Common myeloid progenitor, CD34-positive (primary cell): ENCODE results near the gene CHAC1.

ENCODE experiments used
- CTCF ChIA-PET: fragments of 350-600 bp; sonication (Branson Sonifier 250); formaldehyde crosslinking; loops from one replicate; lab custom pipeline; 2021; ENCODE audit warnings: antibody characterized with exemption; lab: Charles Lee
- POLR2A ChIA-PET: fragments of 350-600 bp; sonication (Branson Sonifier 250); formaldehyde crosslinking; loops from one replicate; lab custom pipeline; 2021; ENCODE audit warnings: antibody characterized with exemption; lab: Charles Lee
- DNase-seq, 3 donors: peaks; one replicate each; pipeline versions ENCODE4 v3.0.0 to v3.0.0-alpha.2; 2013
- H3K27ac ChIP-seq, 2 experiments: 1 replicate in 1 of 2; 2 replicates in 1 of 2; pipeline ENCODE4 v1.7.0; 2013; ENCODE audit warnings: inconsistent platforms in 2 of 2, low read length in 2 of 2, mild to moderate bottlenecking in 2 of 2, low read depth in 1 of 2, moderate library complexity in 1 of 2; ENCODE audit not compliant: severe bottlenecking in 2 of 2, insufficient read depth in 1 of 2, poor library complexity in 1 of 2
- H3K27me3 ChIP-seq, 5 experiments: replicated peaks in 2 of 5; 1 replicate in 3 of 5; 2 replicates in 2 of 5; pipeline versions ENCODE4 v1.6.1 to v1.7.0; 2013; ENCODE audit warnings: low read length in 4 of 5, mild to moderate bottlenecking in 2 of 5, moderate library complexity in 2 of 5, inconsistent platforms in 1 of 5; ENCODE audit not compliant: insufficient read depth in 5 of 5, control insufficient read depth in 4 of 5
- H3K36me3 ChIP-seq, 4 experiments: 1 replicate in 2 of 4; 2 replicates in 2 of 4; pipeline versions ENCODE4 v1.6.1 to v1.7.0; 2013; ENCODE audit warnings: low read length in 3 of 4, control low read depth in 1 of 4, mild to moderate bottlenecking in 1 of 4; ENCODE audit not compliant: control insufficient read depth in 4 of 4, insufficient read depth in 4 of 4
- H3K4me1 ChIP-seq, 4 experiments: 1 replicate in 3 of 4; 2 replicates in 1 of 4; pipeline versions ENCODE4 v1.6.1 to v1.7.1; 2013; ENCODE audit warnings: low read length in 3 of 4, mild to moderate bottlenecking in 3 of 4, control low read depth in 1 of 4, inconsistent platforms in 1 of 4, moderate library complexity in 1 of 4; ENCODE audit not compliant: control insufficient read depth in 4 of 4, insufficient read depth in 4 of 4; ENCODE audit errors: control extremely low read depth in 1 of 4
- H3K4me3 ChIP-seq, 7 experiments: 1 replicate in 4 of 7; 2 replicates in 3 of 7; pipeline versions ENCODE4 v1.5.1 to v1.7.0; 2013; ENCODE audit warnings: mild to moderate bottlenecking in 7 of 7, low read length in 6 of 7, moderate library complexity in 6 of 7, inconsistent platforms in 2 of 7, low read depth in 2 of 7, control low read depth in 1 of 7; ENCODE audit not compliant: insufficient read depth in 4 of 7, control insufficient read depth in 1 of 7; ENCODE audit errors: extremely low read depth in 1 of 7
- H3K9me3 ChIP-seq, 5 experiments: 1 replicate in 4 of 5; 2 replicates in 1 of 5; pipeline versions ENCODE4 v1.6.1 to v1.7.1; 2013; ENCODE audit warnings: low read length in 4 of 5, mild to moderate bottlenecking in 2 of 5, inconsistent platforms in 1 of 5, low read depth in 1 of 5, moderate library complexity in 1 of 5; ENCODE audit not compliant: control insufficient read depth in 4 of 5, insufficient read depth in 2 of 5; ENCODE audit errors: control extremely low read depth in 1 of 5
- whole genome bisulfite sequencing: methylation state at CpG from one replicate; pipeline ENCODE4 v1.1.5; 2013; ENCODE audit not compliant: insufficient coverage; 5-methylcytosine and 5-hydroxymethylcytosine counted together

The CHAC1 gene

GRCh38 chr15:40922608-40923005 lies 30.7 kb upstream of the CHAC1 start:
- CTCF ChIA-PET = interaction anchor here (1.6 to 2.2 kb wide), 2 partner anchors 8 to 19 kb away, joined by 8 read pairs; no protein-coding TSS in a partner anchor

GRCh38 chr15:40923551-40923950 lies 29.7 kb upstream of the CHAC1 start:
- CTCF ChIA-PET = interaction anchor here (1.3 to 2.2 kb wide), 6 partner anchors 8 to 19 kb away, joined by 3 to 10 read pairs (median 7); no protein-coding TSS in a partner anchor
- no peak overlapping the region for H3K4me3 ChIP-seq
- no peak overlapping the region for H3K27ac ChIP-seq
- no peaks in the 10 kb centered on the region for H3K36me3 ChIP-seq
- H3K9me3 ChIP-seq = no peaks in the 10 kb centered on the region
- DNase-seq = no peak
- H3K27me3 ChIP-seq = peaks cover 3 to 51% (median 23%) of the 10 kb centered on the region in 5 experiments
- 100% methylated on average over 6 of the region's 9 CpGs for WGBS
- peaks cover 4 to 34% (median 31%) of the 10 kb centered on the region in 4 experiments for H3K4me1 ChIP-seq
- POLR2A ChIA-PET = no interaction called here

More at GRCh38 chr15:40922608-40923005, 30.7 kb upstream of the CHAC1 start:
- WGBS = 84% methylated on average over 10 of the region's 10 CpGs
- peaks cover 3 to 42% (median 19%) of the 10 kb centered on the region in 5 experiments for H3K27me3 ChIP-seq
- H3K27ac ChIP-seq = no peak overlapping the region
- H3K4me3 ChIP-seq = no peak overlapping the region
- peaks cover 4 to 26% (median 23%) of the 10 kb centered on the region in 4 experiments for H3K4me1 ChIP-seq
- POLR2A ChIA-PET = no interaction called here
- H3K9me3 ChIP-seq = no peaks in the 10 kb centered on the region
- no peak for DNase-seq
- H3K36me3 ChIP-seq = no peaks in the 10 kb centered on the region

GRCh38 chr15:40925495-40925862 lies 27.8 kb upstream of the CHAC1 start:
- H3K4me3 ChIP-seq = peak overlapping the region in 2 of 7 experiments; percentile 43 to 58
- no peaks in the 10 kb centered on the region for H3K9me3 ChIP-seq
- peaks cover 6 to 54% (median 51%) of the 10 kb centered on the region in 4 experiments for H3K4me1 ChIP-seq
- no peak overlapping the region for H3K27ac ChIP-seq
- WGBS = 14% methylated on average over 19 of the region's 30 CpGs
- DNase-seq = peak in 1 of 3 donors; percentile 24
- ChIA-PET CTCF (interaction anchor here (0.6 to 8.1 kb wide), 5 partner anchors 10 to 50 kb away, joined by 3 to 71 read pairs (median 3); no protein-coding TSS in a partner anchor), POLR2A (no interaction called here)
- H3K27me3 ChIP-seq = peaks cover 3 to 71% (median 32%) of the 10 kb centered on the region in 5 experiments
- no peaks in the 10 kb centered on the region for H3K36me3 ChIP-seq

GRCh38 chr15:40925863-40926658 lies 27.2 kb upstream of the CHAC1 start:
- Histone ChIP-seq H3K27ac (no peak overlapping the region), H3K36me3 (no peaks in the 10 kb centered on the region), H3K4me1 (peaks cover 6 to 59% (median 57%) of the 10 kb centered on the region in 4 experiments), H3K9me3 (no peaks in the 10 kb centered on the region), H3K4me3 (peak overlapping the region in 5 of 7 experiments; percentile 15 to 59 (median 45)), H3K27me3 (peaks cover 3 to 76% (median 35%) of the 10 kb centered on the region in 5 experiments)
- under 1% methylated on average over 59 of the region's 61 CpGs for WGBS
- ChIA-PET CTCF (interaction anchor here (0.6 to 8.1 kb wide), 8 partner anchors 10 to 572 kb away, joined by 3 to 71 read pairs (median 4); no protein-coding TSS in a partner anchor), POLR2A (no interaction called here)
- DNase-seq = peak in 2 of 3 donors; percentile 70 to 82

GRCh38 chr15:40926659-40927494 lies 26.4 kb upstream of the CHAC1 start:
- peak in 1 of 3 donors; percentile 26 for DNase-seq
- peaks cover 6 to 64% (median 62%) of the 10 kb centered on the region in 4 experiments for H3K4me1 ChIP-seq
- 12% methylated on average over 25 of the region's 33 CpGs for WGBS
- peaks cover 3 to 85% (median 38%) of the 10 kb centered on the region in 5 experiments for H3K27me3 ChIP-seq
- H3K27ac ChIP-seq = no peak overlapping the region
- CTCF ChIA-PET = interaction anchor here (0.5 to 8.1 kb wide), 8 partner anchors 11 to 571 kb away, joined by 3 to 71 read pairs (median 4); no protein-coding TSS in a partner anchor
- H3K36me3 ChIP-seq = no peaks in the 10 kb centered on the region
- no peaks in the 10 kb centered on the region for H3K9me3 ChIP-seq
- POLR2A ChIA-PET = no interaction called here
- peak overlapping the region in 2 of 7 experiments; percentile 58 to 59 for H3K4me3 ChIP-seq

- CTCF ChIA-PET = interaction anchor here (0.5 to 8.1 kb wide), 9 partner anchors 12 to 94 kb away, joined by 3 to 71 read pairs (median 5); no protein-coding TSS in a partner anchor
- 51% methylated on average over 2 of the region's 24 CpGs for WGBS
- peaks cover 6 to 70% (median 68%) of the 10 kb centered on the region in 4 experiments for H3K4me1 ChIP-seq
- no peak overlapping the region for H3K27ac ChIP-seq
- POLR2A ChIA-PET = interaction anchor here (0.6 kb wide), 1 partner anchor 21 kb away, joined by 4 read pairs; no protein-coding TSS in a partner anchor
- no peak for DNase-seq
- H3K27me3 ChIP-seq = peaks cover 3 to 90% (median 38%) of the 10 kb centered on the region in 5 experiments
- no peaks in the 10 kb centered on the region for H3K9me3 ChIP-seq
- H3K4me3 ChIP-seq = no peak overlapping the region
- H3K36me3 ChIP-seq = no peaks in the 10 kb centered on the region
These were observed 25.8 kb upstream of the CHAC1 start for GRCh38 chr15:40927495-40927872.
